ENCODE measurements around the gene STEAP1B.

STEAP1B gene

GRCh38 chr7:22400150-22400814 lies 99.7 kb downstream of the STEAP1B start:
- DNase-seq (ENCODE audit: low read depth) = no peak

GRCh38 chr7:22399546-22399945 lies 100.4 kb downstream of the STEAP1B start:
- DNase-seq (ENCODE audit: low read depth) = no peak

GRCh38 chr7:22399091-22399490 lies 100.9 kb downstream of the STEAP1B start:
- DNase-seq (ENCODE audit: low read depth) = no peak

- no peak for DNase-seq (ENCODE audit: low read depth)
These were observed 102.0 kb downstream of the STEAP1B start for GRCh38 chr7:22397981-22398380.

- DNase-seq (ENCODE audit: low read depth) = no peak
These were observed 104.8 kb downstream of the STEAP1B start for GRCh38 chr7:22395222-22395621.

GRCh38 chr7:22394739-22395138 lies 105.2 kb downstream of the STEAP1B start:
- DNase-seq (ENCODE audit: low read depth) = no peak

- no peak for DNase-seq (ENCODE audit: low read depth)
These were observed 105.9 kb downstream of the STEAP1B start for GRCh38 chr7:22393913-22394729.

- DNase-seq (ENCODE audit: low read depth) = no peak
These were observed 109.5 kb downstream of the STEAP1B start for GRCh38 chr7:22390516-22390915.

GRCh38 chr7:22389892-22390291 lies 110.1 kb downstream of the STEAP1B start:
- DNase-seq (ENCODE audit: low read depth) = no peak

- DNase-seq (ENCODE audit: low read depth) = no peak
These were observed 112.4 kb downstream of the STEAP1B start for GRCh38 chr7:22387583-22387982.

- DNase-seq (ENCODE audit: low read depth) = no peak
These were observed 113.1 kb downstream of the STEAP1B start for GRCh38 chr7:22386865-22387264.

GRCh38 chr7:22386206-22386858 lies 113.7 kb downstream of the STEAP1B start:
- no peak for DNase-seq (ENCODE audit: low read depth)

- no peak for DNase-seq (ENCODE audit: low read depth)
These were observed 114.7 kb downstream of the STEAP1B start for GRCh38 chr7:22385326-22385725.

GRCh38 chr7:22380333-22380732 lies 119.7 kb downstream of the STEAP1B start:
- DNase-seq (ENCODE audit: low read depth) = no peak

- no peak for DNase-seq (ENCODE audit: low read depth)
These were observed 121.6 kb downstream of the STEAP1B start for GRCh38 chr7:22378199-22378980.

- DNase-seq (ENCODE audit: low read depth) = no peak
These were observed 122.3 kb downstream of the STEAP1B start for GRCh38 chr7:22377703-22378102.

GRCh38 chr7:22375359-22376048 lies 124.5 kb downstream of the STEAP1B start:
- DNase-seq (ENCODE audit: low read depth) = no peak

GRCh38 chr7:22373911-22374310 lies 126.1 kb downstream of the STEAP1B start:
- no peak for DNase-seq (ENCODE audit: low read depth)

- no peak for DNase-seq (ENCODE audit: low read depth)
These were observed 126.6 kb downstream of the STEAP1B start for GRCh38 chr7:22373388-22373787.

- no peak for DNase-seq (ENCODE audit: low read depth)
These were observed 127.1 kb downstream of the STEAP1B start for GRCh38 chr7:22372863-22373262.

GRCh38 chr7:22371878-22372277 lies 128.1 kb downstream of the STEAP1B start:
- no peak for DNase-seq (ENCODE audit: low read depth)

Data from stimulated activated CD8-positive, alpha-beta memory T cell treated with anti-CD3 and anti-CD28 coated beads, Interleukin-12 subunit alpha, Interleukin-12 subunit beta, amount 100 ng/mL, for 4 hours (primary cell).